K562 (cell line): Measurements from ENCODE around the gene KMT5B. TPM values are rescaled to one million over a fixed set of nuclear protein-coding genes. Genes with fewer than 3 reads are reported as not detected.
A peak's percentile ranks its signal among the peaks of the same experiment; 100 is the strongest.

Experiments
- BRD4 ChIP-seq: fragments of 200-600 bp; sonication (generic); IDR thresholded peaks from 2 replicates; pipeline ENCODE4 v1.6.1; 2017; ENCODE audit warnings: inconsistent platforms
- CBX3 ChIP-seq, 2 experiments: IDR thresholded peaks; 1 replicate in 1 of 2; 2 replicates in 1 of 2; pipeline ENCODE4 v1.6.1; 2012; ENCODE audit warnings: inconsistent platforms in 2 of 2, low read length in 2 of 2, borderline replicate concordance in 1 of 2, control low read depth in 1 of 2
- CEBPB ChIP-seq: fragments of 450-650 bp; IDR thresholded peaks from 2 replicates; pipeline ENCODE4 v1.6.1; 2016; ENCODE audit warnings: missing genetic modification characterization, missing compliant biosample characterization
- E2F3 ChIP-seq: fragments of 250-450 bp; sonication (Bioruptor Pico); IDR thresholded peaks from 2 replicates; pipeline ENCODE4 v1.4.0; 2020; ENCODE audit warnings: mild to moderate bottlenecking
- KLF1 ChIP-seq: fragments of 450-650 bp; IDR thresholded peaks from 2 replicates; pipeline ENCODE4 v1.6.1; 2016; ENCODE audit warnings: missing genetic modification characterization, missing compliant biosample characterization
- MED1 ChIP-seq: sonication (generic); formaldehyde crosslinking; IDR thresholded peaks from 2 replicates; pipeline ENCODE4 v1.8.1; 2023; ENCODE audit warnings: missing genetic modification reagents, borderline replicate concordance
- NFIX ChIP-seq: fragments of 250-450 bp; sonication (Bioruptor Pico); IDR thresholded peaks from 2 replicates; pipeline ENCODE4 v1.4.0; 2020; ENCODE audit warnings: low read depth, mild to moderate bottlenecking, moderate library complexity
- NFXL1 ChIP-seq: fragments of 450-650 bp; formaldehyde crosslinking; IDR thresholded peaks from 2 replicates; pipeline ENCODE4 v1.4.0; 2021; ENCODE audit warnings: mild to moderate bottlenecking
- SMAD3 ChIP-seq: fragments of 450-650 bp; formaldehyde crosslinking; conservative IDR thresholded peaks from 2 replicates; pipeline ENCODE4 v1.4.0; 2020; ENCODE audit warnings: mild to moderate bottlenecking
- SMARCB1 ChIP-seq: IDR thresholded peaks from 2 replicates; pipeline ENCODE4 v1.6.1; 2011; ENCODE audit warnings: improper control_type of control experiment, low read depth; ENCODE audit not compliant: insufficient read length
- TEAD4 ChIP-seq, 2 experiments: sonication (generic) in 1 of 2; formaldehyde crosslinking in 1 of 2; IDR thresholded peaks; 2 replicates each; pipeline versions ENCODE4 v1.6.1 to v1.8.0; 2012 to 2022; ENCODE audit warnings: borderline replicate concordance in 1 of 2, inconsistent platforms in 1 of 2, low read length in 1 of 2, mild to moderate bottlenecking in 1 of 2, missing genetic modification reagents in 1 of 2
- ZBTB8A ChIP-seq: fragments of 450-650 bp; IDR thresholded peaks from 2 replicates; pipeline ENCODE4 v1.6.1; 2018; ENCODE audit warnings: mild to moderate bottlenecking, moderate library complexity; ENCODE audit not compliant: partially characterized antibody
- ZNF311 ChIP-seq: fragments of 250-450 bp; sonication (Bioruptor Pico); IDR thresholded peaks from 2 replicates; pipeline ENCODE4 v1.4.0; 2020; ENCODE audit warnings: mild to moderate bottlenecking, moderate library complexity
- ZNF354B ChIP-seq: fragments of 250-450 bp; sonication (Bioruptor Pico); IDR thresholded peaks from 2 replicates; pipeline ENCODE4 v1.4.0; 2020
- ZNF830 ChIP-seq: fragments of 250-450 bp; sonication (Bioruptor Pico); IDR thresholded peaks from 2 replicates; pipeline ENCODE4 v1.5.0; 2021; ENCODE audit warnings: mild to moderate bottlenecking
- polyA plus RNA-seq, 8 experiments: library from polyadenylated mRNA; depleted of rRNA in 4 of 8; stranded (reverse) in 5 of 8; unstranded in 3 of 8; fragments of >200 nt; fragmentation: Nextera tagmentation in 2 of 8; fragmentation: Illumina TruSeq in 1 of 8; extraction: Ambion mirVana in 2 of 8; extraction: Trizol in 1 of 8; gene quantifications; 2 replicates each; pipeline versions ENCODE4 v1.2.1 to v1.2.3, GENCODE V29; 2011 to 2014; ENCODE audit warnings: inconsistent platforms in 1 of 8, missing spikeins in 1 of 8
- total RNA-seq, 7 experiments: library from RNA; depleted of rRNA in 6 of 7; stranded (reverse); fragments of >200 nt in 6 of 7; fragmentation: Illumina TruSeq in 2 of 7; extraction: Trizol in 2 of 7; gene quantifications; 2 replicates each; pipeline versions ENCODE4 v1.2.1 to v1.2.3, GENCODE V29; 2011 to 2021; ENCODE audit warnings: low replicate concordance in 1 of 7
- TF ChIP-seq, protein P1 (sequence below): fragments of 150-350 bp; IDR thresholded peaks from 2 replicates; pipeline ENCODE4 v1.6.1; 2014; ENCODE audit warnings: low read depth, mild to moderate bottlenecking, low read length, borderline replicate concordance
- TF ChIP-seq, protein P2 (sequence below): fragments of 250-450 bp; sonication (Bioruptor Pico); IDR thresholded peaks from 2 replicates; pipeline ENCODE4 v1.8.0; 2022; ENCODE audit warnings: inconsistent platforms
- TF ChIP-seq, protein P3 (sequence below): fragments of 450-650 bp; formaldehyde crosslinking; IDR thresholded peaks from 2 replicates; pipeline ENCODE4 v1.4.0; 2022; ENCODE audit warnings: missing genetic modification characterization
- TF ChIP-seq, protein P4 (sequence below): fragments of 450-650 bp; IDR thresholded peaks from 2 replicates; pipeline ENCODE4 v1.6.1; 2018; ENCODE audit warnings: mild to moderate bottlenecking, low read depth; ENCODE audit not compliant: partially characterized antibody

Gene KMT5B
- total and polyA plus RNA-seq, 9 of the 15 experiments (the other 6 are each of a cell fraction or from before 2014, with no cell fraction given), result 7.3 to 27.3 (median 20.9) TPM

DNA sequence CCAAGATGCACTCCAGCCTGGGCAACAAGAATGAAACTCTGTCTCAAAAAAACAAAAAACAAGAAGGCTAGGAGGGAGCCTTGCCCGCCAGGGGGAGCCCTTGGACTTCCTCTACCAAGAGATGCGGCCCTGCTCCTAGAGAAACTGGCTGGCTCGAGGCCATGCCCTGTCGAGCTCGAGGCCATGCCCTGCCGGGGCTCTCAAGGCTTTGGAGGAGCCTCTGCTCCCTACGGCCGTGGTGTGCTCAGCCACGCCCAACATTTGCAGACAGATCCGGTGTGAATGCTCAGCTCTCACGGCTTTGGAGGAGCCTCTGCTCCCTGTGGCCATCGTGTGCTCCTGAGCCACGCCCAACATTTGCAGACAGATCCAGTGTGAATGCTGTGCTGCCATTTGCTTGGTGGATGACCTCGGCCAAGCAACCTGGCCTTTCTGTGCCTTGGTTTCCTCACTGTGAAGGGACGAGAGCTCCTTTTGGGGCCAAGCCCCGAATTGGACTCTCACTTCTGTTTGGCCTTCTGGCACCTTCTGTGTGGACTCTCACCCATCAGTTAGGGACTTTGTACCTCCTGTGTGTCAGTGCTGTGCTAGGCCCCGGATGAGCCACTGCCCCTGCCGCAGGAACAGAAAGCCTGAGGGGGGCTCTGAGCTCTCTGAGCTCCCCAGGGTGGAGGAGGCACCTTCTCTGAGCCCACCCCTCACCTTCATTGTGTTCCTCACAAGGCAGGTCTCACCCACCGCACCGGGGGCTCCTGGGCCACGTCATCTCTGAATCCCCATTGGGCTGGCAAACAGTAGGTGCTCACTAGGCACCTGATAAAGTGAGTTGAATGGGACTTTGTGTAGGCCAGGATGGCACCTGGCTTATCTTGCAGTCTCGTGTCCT, 44.6 kb upstream of the KMT5B start (continued):
- TF ChIP-seq, protein P1, sequence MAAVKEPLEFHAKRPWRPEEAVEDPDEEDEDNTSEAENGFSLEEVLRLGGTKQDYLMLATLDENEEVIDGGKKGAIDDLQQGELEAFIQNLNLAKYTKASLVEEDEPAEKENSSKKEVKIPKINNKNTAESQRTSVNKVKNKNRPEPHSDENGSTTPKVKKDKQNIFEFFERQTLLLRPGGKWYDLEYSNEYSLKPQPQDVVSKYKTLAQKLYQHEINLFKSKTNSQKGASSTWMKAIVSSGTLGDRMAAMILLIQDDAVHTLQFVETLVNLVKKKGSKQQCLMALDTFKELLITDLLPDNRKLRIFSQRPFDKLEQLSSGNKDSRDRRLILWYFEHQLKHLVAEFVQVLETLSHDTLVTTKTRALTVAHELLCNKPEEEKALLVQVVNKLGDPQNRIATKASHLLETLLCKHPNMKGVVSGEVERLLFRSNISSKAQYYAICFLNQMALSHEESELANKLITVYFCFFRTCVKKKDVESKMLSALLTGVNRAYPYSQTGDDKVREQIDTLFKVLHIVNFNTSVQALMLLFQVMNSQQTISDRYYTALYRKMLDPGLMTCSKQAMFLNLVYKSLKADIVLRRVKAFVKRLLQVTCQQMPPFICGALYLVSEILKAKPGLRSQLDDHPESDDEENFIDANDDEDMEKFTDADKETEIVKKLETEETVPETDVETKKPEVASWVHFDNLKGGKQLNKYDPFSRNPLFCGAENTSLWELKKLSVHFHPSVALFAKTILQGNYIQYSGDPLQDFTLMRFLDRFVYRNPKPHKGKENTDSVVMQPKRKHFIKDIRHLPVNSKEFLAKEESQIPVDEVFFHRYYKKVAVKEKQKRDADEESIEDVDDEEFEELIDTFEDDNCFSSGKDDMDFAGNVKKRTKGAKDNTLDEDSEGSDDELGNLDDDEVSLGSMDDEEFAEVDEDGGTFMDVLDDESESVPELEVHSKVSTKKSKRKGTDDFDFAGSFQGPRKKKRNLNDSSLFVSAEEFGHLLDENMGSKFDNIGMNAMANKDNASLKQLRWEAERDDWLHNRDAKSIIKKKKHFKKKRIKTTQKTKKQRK, result no peak
- no peak for TF ChIP-seq CEBPB
- TF ChIP-seq ZBTB8A, result no peak
- TF ChIP-seq MED1 (CRISPR knock-in tag), result no peak
- TF ChIP-seq, protein P2, sequence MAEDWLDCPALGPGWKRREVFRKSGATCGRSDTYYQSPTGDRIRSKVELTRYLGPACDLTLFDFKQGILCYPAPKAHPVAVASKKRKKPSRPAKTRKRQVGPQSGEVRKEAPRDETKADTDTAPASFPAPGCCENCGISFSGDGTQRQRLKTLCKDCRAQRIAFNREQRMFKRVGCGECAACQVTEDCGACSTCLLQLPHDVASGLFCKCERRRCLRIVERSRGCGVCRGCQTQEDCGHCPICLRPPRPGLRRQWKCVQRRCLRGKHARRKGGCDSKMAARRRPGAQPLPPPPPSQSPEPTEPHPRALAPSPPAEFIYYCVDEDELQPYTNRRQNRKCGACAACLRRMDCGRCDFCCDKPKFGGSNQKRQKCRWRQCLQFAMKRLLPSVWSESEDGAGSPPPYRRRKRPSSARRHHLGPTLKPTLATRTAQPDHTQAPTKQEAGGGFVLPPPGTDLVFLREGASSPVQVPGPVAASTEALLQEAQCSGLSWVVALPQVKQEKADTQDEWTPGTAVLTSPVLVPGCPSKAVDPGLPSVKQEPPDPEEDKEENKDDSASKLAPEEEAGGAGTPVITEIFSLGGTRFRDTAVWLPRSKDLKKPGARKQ (CRISPR knock-in tag), result no peak
- TF ChIP-seq NFXL1 (CRISPR knock-in tag), result peak; percentile 41; the same call in 1 of the 2 replicates
- TF ChIP-seq BRD4, result no peak
- TF ChIP-seq E2F3 (CRISPR knock-in tag), result peak; percentile 82
- TF ChIP-seq ZNF311 (CRISPR knock-in tag), result no peak
- TF ChIP-seq, protein P3, sequence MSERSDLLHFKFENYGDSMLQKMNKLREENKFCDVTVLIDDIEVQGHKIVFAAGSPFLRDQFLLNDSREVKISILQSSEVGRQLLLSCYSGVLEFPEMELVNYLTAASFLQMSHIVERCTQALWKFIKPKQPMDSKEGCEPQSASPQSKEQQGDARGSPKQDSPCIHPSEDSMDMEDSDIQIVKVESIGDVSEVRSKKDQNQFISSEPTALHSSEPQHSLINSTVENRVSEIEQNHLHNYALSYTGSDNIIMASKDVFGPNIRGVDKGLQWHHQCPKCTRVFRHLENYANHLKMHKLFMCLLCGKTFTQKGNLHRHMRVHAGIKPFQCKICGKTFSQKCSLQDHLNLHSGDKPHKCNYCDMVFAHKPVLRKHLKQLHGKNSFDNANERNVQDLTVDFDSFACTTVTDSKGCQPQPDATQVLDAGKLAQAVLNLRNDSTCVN, result peak; percentile 18; the same call in 1 of the 2 replicates
- TF ChIP-seq TEAD4 (IDR thresholded peaks at IDR 0.05; ENCODE audit: low read length), result no peak
- TF ChIP-seq TEAD4 (CRISPR knock-in tag; IDR thresholded peaks at IDR 0.05; ENCODE audit: borderline replicate concordance), result no peak
- peak; percentile 79 for TF ChIP-seq KLF1 (tag)
- TF ChIP-seq SMAD3, result peak; percentile 86; the same call in 1 of the 2 replicates
- TF ChIP-seq ZNF830 (CRISPR knock-in tag), result 0 out of 2 replicates have a peak, but pooled peaks have one; percentile 74
- no peak for TF ChIP-seq ZNF354B (CRISPR knock-in tag)
- no peak for TF ChIP-seq SMARCB1
- TF ChIP-seq, protein P4, sequence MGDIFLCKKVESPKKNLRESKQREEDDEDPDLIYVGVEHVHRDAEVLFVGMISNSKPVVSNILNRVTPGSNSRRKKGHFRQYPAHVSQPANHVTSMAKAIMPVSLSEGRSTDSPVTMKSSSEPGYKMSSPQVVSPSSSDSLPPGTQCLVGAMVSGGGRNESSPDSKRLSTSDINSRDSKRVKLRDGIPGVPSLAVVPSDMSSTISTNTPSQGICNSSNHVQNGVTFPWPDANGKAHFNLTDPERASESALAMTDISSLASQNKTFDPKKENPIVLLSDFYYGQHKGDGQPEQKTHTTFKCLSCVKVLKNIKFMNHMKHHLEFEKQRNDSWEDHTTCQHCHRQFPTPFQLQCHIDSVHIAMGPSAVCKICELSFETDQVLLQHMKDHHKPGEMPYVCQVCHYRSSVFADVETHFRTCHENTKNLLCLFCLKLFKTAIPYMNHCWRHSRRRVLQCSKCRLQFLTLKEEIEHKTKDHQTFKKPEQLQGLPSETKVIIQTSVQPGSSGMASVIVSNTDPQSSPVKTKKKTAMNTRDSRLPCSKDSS, result no peak
- 0 out of 3 replicates have a peak, but pooled peaks of 1 of the 2 experiments have one; percentile 52 for TF ChIP-seq CBX3 (IDR thresholded peaks at IDR 0.05; ENCODE audit: borderline replicate concordance in 1 of 2, low read length in 2 of 2)
- peak; percentile 13; the same call in 1 of the 2 replicates for TF ChIP-seq NFIX (CRISPR knock-in tag)
